Measurements from ENCODE around the gene MYO16. TPM values are rescaled to one million over a fixed set of nuclear protein-coding genes. Genes with fewer than 3 reads are reported as not detected.

MYO16 gene
- total and polyA plus RNA-seq, 2 experiments from 2014 or later: 0.02 to 0.15 TPM

- H3K27me3 ChIP-seq: no peaks in the 10 kb centered on the region
- H3K4me1 ChIP-seq (ENCODE audit: low read depth): peaks cover 3% of the 10 kb centered on the region
- H3K36me3 ChIP-seq: no peaks in the 10 kb centered on the region
- TF ChIP-seq CTCF (IDR thresholded peaks at IDR 0.05; ENCODE audit: low read depth, low read length): no peak
- H3K27ac ChIP-seq: no peak overlapping the region
- no peak overlapping the region for H3K4me3 ChIP-seq
- no peak for DNase-seq (ENCODE audit: low read depth in 1 of 2, low spot score in 1 of 2)
- no peaks in the 10 kb centered on the region for H3K9me3 ChIP-seq (ENCODE audit: low read depth)
Measured at GRCh38 chr13:108919036-108919907, 289.9 kb downstream of the MYO16 start.

DNA sequence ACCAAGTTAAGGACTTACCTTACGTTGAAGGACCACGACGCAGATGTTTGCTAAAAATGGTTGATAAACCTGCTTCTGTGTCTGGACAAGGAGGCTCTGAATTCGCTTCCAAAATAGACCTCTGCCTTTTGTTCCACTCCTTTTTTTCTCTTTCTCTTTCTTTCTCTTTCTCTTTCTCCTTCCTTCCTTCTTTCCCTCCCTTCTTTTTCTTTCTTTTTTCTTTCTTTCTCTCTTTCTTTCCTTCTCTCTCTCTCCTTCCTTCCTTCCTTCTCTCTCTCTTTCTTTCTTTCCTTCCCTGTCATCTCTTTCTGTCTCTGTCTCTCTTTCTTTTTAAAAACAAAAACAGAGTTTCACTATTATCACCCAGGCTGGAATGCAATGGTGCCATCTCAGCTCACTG lies 290.7 kb downstream of the MYO16 start:
- no peaks in the 10 kb centered on the region for H3K36me3 ChIP-seq
- H3K4me3 ChIP-seq: no peak overlapping the region
- TF ChIP-seq CTCF (IDR thresholded peaks at IDR 0.05; ENCODE audit: low read depth, low read length): no peak
- no peak overlapping the region for H3K27ac ChIP-seq
- H3K4me1 ChIP-seq (ENCODE audit: low read depth): peaks cover 3% of the 10 kb centered on the region
- H3K9me3 ChIP-seq (ENCODE audit: low read depth): no peaks in the 10 kb centered on the region
- no peaks in the 10 kb centered on the region for H3K27me3 ChIP-seq
- DNase-seq (ENCODE audit: low read depth in 1 of 2, low spot score in 1 of 2): no peak

GRCh38 chr13:108921238-108921637 lies 291.8 kb downstream of the MYO16 start:
- no peaks in the 10 kb centered on the region for H3K36me3 ChIP-seq
- no peak overlapping the region for H3K4me3 ChIP-seq
- no peaks in the 10 kb centered on the region for H3K27me3 ChIP-seq
- H3K9me3 ChIP-seq (ENCODE audit: low read depth): no peaks in the 10 kb centered on the region
- TF ChIP-seq CTCF (IDR thresholded peaks at IDR 0.05; ENCODE audit: low read depth, low read length): no peak
- no peak overlapping the region for H3K27ac ChIP-seq
- no peaks in the 10 kb centered on the region for H3K4me1 ChIP-seq (ENCODE audit: low read depth)
- DNase-seq (ENCODE audit: low read depth in 1 of 2, low spot score in 1 of 2): no peak

GRCh38 chr13:108922108-108922507 lies 292.7 kb downstream of the MYO16 start:
- Histone ChIP-seq H3K36me3 (no peaks in the 10 kb centered on the region), H3K4me1 (ENCODE audit: low read depth) (no peaks in the 10 kb centered on the region), H3K27me3 (no peaks in the 10 kb centered on the region), H3K4me3 (no peak overlapping the region), H3K27ac (no peak overlapping the region), H3K9me3 (ENCODE audit: low read depth) (no peaks in the 10 kb centered on the region)
- DNase-seq (ENCODE audit: low read depth in 1 of 2, low spot score in 1 of 2): no peak
- no peak for TF ChIP-seq CTCF (IDR thresholded peaks at IDR 0.05; ENCODE audit: low read depth, low read length)

- Histone ChIP-seq H3K4me1 (ENCODE audit: low read depth) (no peaks in the 10 kb centered on the region), H3K36me3 (no peaks in the 10 kb centered on the region), H3K4me3 (no peak overlapping the region), H3K27me3 (no peaks in the 10 kb centered on the region), H3K9me3 (ENCODE audit: low read depth) (no peaks in the 10 kb centered on the region), H3K27ac (no peak overlapping the region)
- no peak for DNase-seq (ENCODE audit: low read depth in 1 of 2, low spot score in 1 of 2)
- TF ChIP-seq CTCF (IDR thresholded peaks at IDR 0.05; ENCODE audit: low read depth, low read length): no peak
Measured at GRCh38 chr13:108923386-108924047, 294.1 kb downstream of the MYO16 start.
